Muscle of arm (tissue), 14 donors: ENCODE results near the gene ZNF532. TPM values are rescaled to one million over a fixed set of nuclear protein-coding genes. Genes with fewer than 3 reads are reported as not detected.
A peak's percentile ranks its signal among the peaks of the same experiment; 100 is the strongest.
"Not testable (repeated sequence)": the region's sequence is repeated elsewhere in the genome, so short reads cannot be mapped to it uniquely, and the experiment has no call there.

Experiments used
- DNase-seq: peaks from one replicate; pipeline ENCODE4 v3.0.0-alpha.2; 2013
- long read RNA-seq, 11 donors: transcript quantifications; one replicate each; lab custom pipeline, GENCODE V29; 2026
- polyA plus RNA-seq, 12 donors: library from polyadenylated mRNA; unstranded; fragments of 120-200 nt; gene quantifications; one replicate each; pipeline ENCODE4 v1.2.1, GENCODE V29; 2013; ENCODE audit not compliant: insufficient read length in 12 of 12

The ZNF532 gene, protein sequence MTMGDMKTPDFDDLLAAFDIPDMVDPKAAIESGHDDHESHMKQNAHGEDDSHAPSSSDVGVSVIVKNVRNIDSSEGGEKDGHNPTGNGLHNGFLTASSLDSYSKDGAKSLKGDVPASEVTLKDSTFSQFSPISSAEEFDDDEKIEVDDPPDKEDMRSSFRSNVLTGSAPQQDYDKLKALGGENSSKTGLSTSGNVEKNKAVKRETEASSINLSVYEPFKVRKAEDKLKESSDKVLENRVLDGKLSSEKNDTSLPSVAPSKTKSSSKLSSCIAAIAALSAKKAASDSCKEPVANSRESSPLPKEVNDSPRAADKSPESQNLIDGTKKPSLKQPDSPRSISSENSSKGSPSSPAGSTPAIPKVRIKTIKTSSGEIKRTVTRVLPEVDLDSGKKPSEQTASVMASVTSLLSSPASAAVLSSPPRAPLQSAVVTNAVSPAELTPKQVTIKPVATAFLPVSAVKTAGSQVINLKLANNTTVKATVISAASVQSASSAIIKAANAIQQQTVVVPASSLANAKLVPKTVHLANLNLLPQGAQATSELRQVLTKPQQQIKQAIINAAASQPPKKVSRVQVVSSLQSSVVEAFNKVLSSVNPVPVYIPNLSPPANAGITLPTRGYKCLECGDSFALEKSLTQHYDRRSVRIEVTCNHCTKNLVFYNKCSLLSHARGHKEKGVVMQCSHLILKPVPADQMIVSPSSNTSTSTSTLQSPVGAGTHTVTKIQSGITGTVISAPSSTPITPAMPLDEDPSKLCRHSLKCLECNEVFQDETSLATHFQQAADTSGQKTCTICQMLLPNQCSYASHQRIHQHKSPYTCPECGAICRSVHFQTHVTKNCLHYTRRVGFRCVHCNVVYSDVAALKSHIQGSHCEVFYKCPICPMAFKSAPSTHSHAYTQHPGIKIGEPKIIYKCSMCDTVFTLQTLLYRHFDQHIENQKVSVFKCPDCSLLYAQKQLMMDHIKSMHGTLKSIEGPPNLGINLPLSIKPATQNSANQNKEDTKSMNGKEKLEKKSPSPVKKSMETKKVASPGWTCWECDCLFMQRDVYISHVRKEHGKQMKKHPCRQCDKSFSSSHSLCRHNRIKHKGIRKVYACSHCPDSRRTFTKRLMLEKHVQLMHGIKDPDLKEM (N-terminal part only)
- 100 to 1,000 TPM in 1 of 12 donors, 10 to 100 TPM in 10, not detected in 1; 49.7 to 128 (median 68.7) TPM for polyA plus RNA-seq
- long read RNA-seq, donor 1, full-length matches to known transcripts, result 15 of 24 reads
- long read RNA-seq, donor 1, partial matches to known transcripts, result 9 of 24 reads
- long read RNA-seq, donor 1, other reads (novel, unspliced or antisense), result 0 of 24 reads
- long read RNA-seq, donor 2, full-length matches to known transcripts, result 9 of 56 reads
- long read RNA-seq, donor 2, partial matches to known transcripts, result 47 of 56 reads
- long read RNA-seq, donor 2, other reads (novel, unspliced or antisense), result 0 of 56 reads
- long read RNA-seq, donor 3, full-length matches to known transcripts, result 12 of 12 reads
- long read RNA-seq, donor 3, partial matches to known transcripts, result 0 of 12 reads
- long read RNA-seq, donor 3, other reads (novel, unspliced or antisense), result 0 of 12 reads
- long read RNA-seq, donor 4, partial matches to known transcripts, result 0 of 4 reads
- long read RNA-seq, donor 4, other reads (novel, unspliced or antisense), result 0 of 4 reads
- long read RNA-seq, donor 5, full-length matches to known transcripts, result 8 of 8 reads
- long read RNA-seq, donor 5, partial matches to known transcripts, result 0 of 8 reads
- long read RNA-seq, donor 5, other reads (novel, unspliced or antisense), result 0 of 8 reads
- long read RNA-seq, donor 6, partial matches to known transcripts, result 0 of 3 reads
- long read RNA-seq, donor 6, other reads (novel, unspliced or antisense), result 0 of 3 reads
- long read RNA-seq, donor 7, full-length matches to known transcripts, result 8 of 20 reads
- long read RNA-seq, donor 7, partial matches to known transcripts, result 12 of 20 reads
- long read RNA-seq, donor 7, other reads (novel, unspliced or antisense), result 0 of 20 reads
- long read RNA-seq, donor 8, full-length matches to known transcripts, result 11 of 27 reads
- long read RNA-seq, donor 8, partial matches to known transcripts, result 16 of 27 reads
- long read RNA-seq, donor 8, other reads (novel, unspliced or antisense), result 0 of 27 reads
- long read RNA-seq, donor 9, full-length matches to known transcripts, result 8 of 8 reads
- long read RNA-seq, donor 9, partial matches to known transcripts, result 0 of 8 reads
- long read RNA-seq, donor 9, other reads (novel, unspliced or antisense), result 0 of 8 reads
- long read RNA-seq, donor 10, partial matches to known transcripts, result 5 of 11 reads
- long read RNA-seq, donor 10, other reads (novel, unspliced or antisense), result 0 of 11 reads
- long read RNA-seq, donor 11, full-length matches to known transcripts, result 10 of 10 reads
- long read RNA-seq, donor 11, partial matches to known transcripts, result 0 of 10 reads
- long read RNA-seq, donor 11, other reads (novel, unspliced or antisense), result 0 of 10 reads

DNA sequence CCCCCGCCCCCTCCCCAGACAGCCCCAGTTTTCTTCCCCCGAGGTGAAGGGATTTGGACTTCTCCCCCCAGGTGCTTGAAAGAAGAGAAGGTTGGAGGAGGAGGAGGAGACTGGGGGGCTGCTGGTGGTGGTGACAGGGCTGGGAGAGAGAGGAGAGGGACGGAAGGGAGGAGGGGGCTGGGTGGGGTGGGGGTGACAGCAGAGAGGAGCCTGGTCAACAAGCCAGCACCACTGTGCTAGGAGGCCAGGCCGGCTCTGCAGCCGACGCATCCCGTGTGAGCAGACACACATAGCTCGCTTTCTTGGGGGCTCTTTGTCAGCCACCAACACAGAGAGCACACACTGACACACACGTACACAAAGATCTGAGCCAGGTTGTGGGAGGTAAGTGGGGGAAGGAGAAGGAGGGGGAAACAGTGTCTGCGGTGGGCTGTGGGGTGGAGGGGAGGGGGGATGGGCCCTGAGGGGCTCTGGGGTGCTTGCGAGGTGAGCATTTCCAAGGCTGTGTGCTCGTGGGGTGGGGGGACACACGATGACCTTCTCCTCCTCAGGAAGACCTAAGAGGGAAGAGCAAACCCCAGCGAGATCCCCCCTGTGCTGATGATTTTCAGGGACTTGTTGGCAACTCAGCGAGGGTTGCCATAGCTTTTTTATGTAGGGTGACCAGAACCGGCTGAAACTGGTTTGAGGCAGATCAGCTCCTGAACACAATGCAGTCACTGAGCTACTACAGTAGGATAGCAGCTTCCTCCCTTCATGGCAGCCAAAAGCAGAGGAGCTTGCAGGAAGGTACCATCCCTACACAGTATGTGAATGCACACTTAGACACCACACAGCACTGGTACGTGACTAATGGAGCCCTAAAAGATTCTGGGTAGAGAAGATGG lies at the start of gene ZNF532:
ZNF532 (plus strand) TSS at position 732 of the 887 bp plus-strand sequence. CDS start 53,411 bp downstream, outside the sequence.
- peak; percentile 76 for DNase-seq

DNA sequence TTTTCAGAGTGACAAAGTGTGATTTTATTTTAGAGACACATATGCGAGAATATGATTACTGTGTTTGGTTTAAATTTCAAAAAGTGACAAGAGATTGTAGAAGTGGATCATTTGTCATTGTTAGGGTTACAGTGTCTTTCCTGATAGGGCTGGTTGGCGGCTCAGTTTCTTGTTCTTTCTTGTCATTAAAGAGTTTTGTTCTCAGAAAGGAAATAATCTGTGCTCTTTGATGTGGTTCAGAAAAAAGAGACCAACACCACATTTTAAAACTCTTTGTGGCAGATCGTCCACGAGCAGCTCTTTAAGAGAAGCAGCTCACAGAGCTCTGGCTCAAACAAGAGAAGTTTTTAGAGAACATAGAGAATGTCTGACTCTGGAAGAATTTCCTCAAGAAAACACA lies 45.6 kb upstream of the ZNF532 start:
- DNase-seq, result no peak

DNA sequence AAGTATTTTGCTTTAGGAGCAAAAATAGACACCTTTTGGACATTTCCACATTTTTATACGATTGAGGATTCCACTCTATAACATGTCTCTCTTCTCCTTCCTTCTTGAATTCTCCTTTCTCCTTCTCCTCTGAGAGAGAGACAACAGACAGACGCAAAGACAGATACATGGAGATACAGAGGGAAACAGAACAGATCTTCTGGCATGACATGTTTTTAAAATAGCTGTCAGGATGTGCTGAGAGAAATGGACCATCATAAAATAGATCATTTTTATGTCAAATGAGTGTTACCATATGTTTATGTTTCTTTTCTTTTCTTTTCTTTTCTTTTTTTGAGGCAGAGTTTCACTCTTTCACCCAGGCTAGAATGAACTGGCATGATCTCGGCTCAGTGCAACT lies 44.4 kb upstream of the ZNF532 start:
- no peak for DNase-seq

DNA sequence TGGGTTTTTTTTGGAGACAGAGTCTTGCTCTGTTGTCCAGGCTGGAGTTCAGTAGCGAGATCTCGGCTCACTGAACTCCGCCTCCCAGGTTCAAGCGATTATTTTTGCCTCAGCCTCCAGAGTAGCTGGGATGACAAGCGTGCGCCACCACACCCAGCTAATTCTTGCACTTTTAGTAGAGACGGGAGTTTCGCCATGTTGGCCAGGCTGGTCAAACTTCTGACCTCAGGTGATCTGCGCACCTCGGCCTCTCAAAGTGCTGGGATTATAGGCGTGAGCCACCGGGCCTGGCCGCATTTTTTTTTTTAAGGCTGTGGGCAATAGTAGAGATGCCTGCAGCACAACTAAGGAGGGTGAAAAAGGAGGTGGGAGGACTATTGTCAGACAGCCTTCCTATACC lies 41.7 kb upstream of the ZNF532 start:
- no peak for DNase-seq

DNA sequence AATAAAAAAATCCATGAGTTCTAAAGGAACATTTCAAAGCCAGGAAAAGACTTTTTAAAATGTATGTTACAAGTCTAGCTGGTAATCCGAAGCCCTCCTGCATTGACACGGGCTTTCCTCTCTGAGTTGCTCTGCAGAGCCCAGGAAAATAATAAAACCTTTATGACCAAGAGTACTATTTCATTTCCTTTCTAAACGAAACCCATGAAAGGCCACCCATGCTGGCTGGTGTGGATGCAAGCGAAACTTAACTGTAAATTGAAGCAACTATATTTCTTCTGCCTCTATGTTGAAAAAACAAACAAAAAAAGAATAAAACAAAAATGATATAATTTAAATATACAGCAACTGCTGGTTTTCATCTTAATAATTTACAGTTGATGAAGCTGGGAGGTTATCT lies 41.3 kb upstream of the ZNF532 start:
- DNase-seq, result no peak

DNA sequence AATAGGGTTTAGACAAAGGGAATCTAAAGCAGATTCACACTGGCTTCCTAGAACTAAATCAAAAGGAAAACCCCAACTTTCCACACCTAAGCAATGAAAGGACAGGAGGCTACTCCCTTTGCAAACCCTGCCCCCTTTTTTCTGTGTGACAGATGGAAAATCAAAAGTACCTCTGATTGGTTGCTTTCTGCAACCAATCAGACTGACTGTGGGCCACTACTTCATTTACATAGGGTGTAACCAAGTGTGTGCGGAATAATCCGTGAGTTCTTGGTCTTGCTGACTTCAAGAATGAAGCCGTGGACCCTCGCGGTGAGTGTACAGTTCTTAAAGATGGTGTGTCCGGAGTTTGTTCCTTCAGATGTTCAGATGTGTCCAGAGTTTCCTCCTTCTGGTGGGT lies 37.8 kb upstream of the ZNF532 start:
- DNase-seq, result not testable (repeated sequence)

DNA sequence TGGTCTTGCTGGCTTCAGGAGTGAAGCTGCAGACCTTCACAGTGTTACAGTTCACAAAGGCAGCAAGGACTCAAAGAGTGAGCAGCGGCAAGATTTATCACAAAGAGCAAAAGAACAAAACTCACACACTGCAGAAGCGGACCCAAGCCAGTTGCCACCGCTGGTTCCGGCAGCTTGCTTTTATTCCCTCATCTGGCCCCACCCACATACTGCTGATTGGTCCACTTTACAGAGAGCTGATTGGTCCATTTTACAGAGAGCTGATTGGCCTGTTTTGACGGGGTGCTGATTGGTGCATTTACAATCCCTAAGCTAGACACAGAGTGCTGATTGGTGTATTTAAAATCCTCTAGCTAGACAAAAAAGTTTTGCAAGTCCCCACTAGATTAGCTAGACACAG lies 37.2 kb upstream of the ZNF532 start:
- no peak for DNase-seq

DNA sequence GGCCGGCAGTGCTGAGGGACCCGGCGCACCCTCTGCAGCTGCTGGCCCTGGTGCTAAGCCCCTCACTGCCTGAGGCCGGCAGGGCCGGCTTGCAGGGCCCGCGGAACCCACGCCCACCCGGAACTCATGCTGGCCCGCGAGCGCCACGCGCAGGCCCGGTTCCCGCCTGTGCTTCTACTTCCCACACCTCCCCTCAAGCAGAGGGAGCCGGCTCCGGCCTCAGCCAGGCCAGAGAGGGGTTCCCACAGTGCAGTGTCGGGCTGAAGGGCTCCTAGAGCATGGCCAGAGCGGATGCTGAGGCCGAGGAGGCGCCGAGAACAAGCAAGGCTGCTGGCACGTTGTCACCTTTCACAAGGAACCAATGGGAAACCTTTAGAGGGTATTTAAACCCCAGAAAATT lies 36.8 kb upstream of the ZNF532 start:
- DNase-seq, result no peak

DNA sequence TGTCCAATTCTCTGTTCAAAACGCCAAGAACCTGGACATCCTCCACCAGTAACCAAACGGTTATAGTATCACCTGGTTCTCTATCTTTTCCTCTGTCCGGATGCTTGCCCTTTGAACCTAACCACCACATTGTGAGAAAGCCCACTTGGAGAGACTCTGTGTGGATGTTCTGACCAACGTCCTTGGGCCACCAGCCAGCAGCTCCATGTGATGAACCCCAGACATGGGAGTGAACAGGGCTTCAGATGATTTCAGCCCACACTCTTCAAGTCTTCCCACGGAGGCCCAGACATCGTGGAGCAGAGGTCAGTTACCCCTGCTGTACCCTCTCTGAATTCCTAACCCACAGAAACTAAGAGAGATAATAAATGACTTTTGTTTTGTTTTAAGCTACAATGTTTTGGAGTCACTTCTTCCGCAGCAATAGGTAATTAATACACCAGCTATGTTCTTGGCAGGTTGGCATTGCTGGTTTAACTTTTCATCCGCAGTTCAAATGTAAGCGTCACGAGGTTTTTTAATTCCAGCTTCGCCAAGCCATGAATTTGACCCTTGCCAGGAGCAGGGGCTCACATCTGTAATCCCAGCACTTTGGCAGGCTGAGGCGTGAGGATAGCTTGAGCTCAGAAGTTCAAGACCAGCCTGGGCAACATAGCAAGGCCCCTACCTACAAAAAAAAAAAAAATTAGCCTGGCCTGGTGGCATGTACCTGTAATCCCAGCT lies 36.1 kb upstream of the ZNF532 start:
- no peak for DNase-seq

DNA sequence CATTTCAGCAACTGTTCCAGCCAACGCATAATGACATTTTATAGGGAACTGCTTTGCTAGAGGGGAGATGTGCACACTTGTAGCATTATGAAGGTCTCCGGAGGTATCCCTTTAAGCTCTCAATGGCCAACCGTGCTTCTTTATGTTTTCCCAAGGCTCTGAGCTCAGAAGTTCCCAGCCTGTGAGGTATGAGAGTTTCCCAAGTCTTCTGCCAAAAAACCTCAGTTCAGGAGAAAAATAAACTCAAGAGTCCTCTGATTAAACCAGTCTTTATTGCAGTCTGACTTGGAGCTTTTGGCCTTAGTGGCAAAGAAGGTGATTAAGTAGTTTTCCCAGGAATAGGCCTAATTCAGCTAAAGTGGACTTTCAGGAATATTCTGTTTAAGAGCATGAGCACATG lies 35.4 kb upstream of the ZNF532 start:
- DNase-seq, result no peak

DNA sequence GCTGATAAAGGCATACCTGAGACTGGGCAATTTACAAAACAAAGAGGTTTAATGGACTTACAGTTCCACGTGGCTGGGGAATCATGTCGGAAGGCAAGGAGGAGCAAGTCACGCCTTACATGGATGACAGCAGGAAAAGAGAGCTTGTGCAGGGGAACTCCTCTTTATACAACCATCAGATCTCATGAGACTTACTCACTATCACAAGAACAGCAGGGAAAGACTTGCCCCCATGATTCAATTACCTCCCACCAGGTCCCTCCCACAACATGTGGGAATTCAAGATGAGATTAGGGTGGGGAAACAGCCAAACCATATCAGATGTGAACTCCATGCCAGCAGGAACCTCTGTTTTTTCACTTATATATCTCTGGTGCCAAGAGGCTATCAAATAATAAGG lies 34.8 kb upstream of the ZNF532 start:
- DNase-seq, result not testable (repeated sequence)

DNA sequence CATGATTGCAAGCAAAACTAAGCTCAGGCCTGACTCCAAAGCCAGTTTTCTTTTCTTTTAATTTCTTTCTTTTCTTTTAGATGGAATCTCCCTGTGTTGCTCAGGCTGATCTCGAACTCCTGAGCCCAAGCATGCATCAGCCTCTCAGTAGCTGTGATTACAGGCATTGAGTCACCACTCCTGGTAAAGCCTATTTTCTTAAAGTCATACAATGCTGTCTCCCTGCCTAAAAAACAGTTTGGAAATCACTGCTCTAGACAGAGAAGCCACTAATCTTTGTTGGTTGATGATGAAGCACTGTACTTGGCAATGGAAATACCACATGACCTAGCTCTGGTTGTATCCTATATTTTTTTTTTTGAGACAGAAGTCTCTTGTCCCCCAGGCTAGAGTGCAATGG lies 33.1 kb upstream of the ZNF532 start:
- DNase-seq, result no peak

DNA sequence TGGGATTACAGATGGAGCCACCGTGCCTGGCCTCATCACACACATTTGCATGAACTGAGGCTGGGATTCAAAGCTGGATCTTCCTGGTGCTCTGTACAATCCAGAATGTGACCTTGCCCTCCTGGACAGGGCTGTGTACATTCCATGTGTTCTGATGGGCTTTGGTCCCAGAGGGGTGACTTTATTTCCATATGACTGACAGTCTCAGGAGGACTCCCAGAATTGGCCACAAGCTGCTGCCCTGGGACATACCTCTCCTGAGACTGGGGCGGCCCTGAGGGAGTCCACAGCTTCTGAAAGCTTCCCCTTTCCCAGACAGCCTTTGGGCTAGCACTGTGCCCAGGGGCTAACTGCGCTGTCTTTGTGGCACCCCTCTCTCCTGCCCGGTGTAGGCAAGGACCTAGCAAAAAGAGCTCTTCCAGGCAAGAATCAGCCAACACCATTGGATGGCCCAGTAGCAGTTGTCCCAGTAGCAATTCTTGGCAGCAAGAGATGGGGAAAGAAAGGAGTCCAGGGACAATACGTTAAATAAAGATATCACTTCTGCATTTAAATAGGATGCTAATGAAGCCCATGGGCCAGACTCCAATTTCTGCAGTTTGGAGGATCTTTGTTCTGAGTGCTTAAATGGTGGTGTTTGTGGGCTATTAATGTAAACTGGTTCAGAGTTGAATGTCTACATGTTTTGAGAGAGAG lies 26.4 kb upstream of the ZNF532 start:
- DNase-seq, result no peak

DNA sequence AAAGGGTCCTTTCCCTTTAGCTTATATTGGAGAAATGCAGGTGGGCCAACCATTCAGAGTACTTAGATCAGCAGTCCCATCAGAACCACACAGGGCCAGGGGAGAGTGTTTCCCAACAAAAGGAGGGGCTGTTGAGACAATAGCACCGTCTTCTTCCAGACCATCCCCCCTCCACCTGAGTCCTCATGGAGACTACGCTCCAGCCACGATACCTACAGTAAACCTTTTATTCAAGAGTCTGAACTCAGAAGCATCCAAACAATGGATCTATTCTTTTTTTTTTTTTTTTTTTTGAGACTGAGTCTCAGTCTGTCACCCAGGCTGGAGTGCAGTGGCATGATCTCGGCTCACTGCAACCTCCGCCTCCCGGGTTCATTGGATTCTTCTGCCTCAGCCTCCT lies 25.7 kb upstream of the ZNF532 start:
- DNase-seq, result no peak

DNA sequence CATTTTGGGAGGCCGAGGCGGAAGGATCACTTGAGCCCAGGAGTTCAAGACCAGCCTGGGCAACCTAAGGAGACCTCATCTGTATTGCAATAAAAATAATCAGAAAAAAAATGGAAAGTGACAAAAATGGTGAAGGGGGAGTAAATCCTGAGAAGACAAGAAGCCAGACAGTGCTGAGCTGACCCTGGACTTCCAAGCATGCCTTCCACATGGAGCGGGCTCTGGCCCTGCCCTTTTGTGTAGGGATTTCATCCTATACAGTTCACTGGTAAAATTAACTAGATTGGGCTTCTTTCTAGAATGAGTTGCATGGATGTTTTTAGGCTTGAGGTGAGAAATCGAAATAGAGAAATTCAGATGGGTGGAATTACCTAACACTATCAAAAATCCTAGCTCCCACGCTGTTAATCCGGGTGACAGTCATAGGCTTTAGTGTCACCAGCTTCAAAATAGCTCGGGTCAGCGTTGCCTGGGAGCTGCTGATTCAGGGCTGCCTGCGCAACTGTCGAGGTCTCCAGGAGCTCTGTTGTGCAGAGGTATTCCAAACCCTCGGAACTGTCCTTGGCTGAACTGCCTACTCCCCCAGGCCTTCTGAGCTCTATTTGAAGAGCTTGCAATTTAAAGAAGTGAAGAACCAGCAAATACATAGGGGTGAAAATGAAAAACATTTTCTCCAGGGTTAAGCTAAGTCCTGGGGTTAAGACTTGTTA lies 21.5 kb upstream of the ZNF532 start:
- DNase-seq, result no peak

DNA sequence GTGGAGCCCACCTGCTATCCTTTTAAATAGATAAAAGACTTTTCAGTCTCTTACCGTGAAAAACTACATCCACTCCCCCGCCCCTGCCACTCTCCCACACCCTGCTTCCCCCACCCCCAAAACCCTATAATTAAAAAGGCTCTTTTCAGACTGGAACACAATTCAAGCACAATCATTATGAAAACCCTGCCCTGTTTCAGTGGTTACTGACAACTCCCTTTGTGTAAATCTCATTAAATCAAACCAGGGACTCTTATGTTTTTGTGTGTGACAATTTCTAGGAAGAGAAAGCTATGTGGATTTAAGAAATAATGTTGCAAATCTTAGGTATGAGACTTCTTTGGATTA lies 21.0 kb upstream of the ZNF532 start:
- no peak for DNase-seq
